OCI-LY7 (cell line): Measurements from ENCODE around the gene TRIM28. TPM values are rescaled to one million over a fixed set of nuclear protein-coding genes. Genes with fewer than 3 reads are reported as not detected.
A peak's percentile ranks its signal among the peaks of the same experiment; 100 is the strongest.

ENCODE experiments used
- BruUV-seq: library from RNA; stranded (reverse); fragments of 400-500 nt; replicated peaks from 2 replicates; lab custom pipeline; 2021; lab: Mats Ljungman, UMichigan
- CTCF ChIA-PET: fragments of 300-600 bp; sonication (Branson Sonifier 250); formaldehyde crosslinking; loops from one replicate; lab custom pipeline; 2022; ENCODE audit warnings: antibody characterized with exemption; ENCODE audit not compliant: unreplicated experiment; lab: Charles Lee
- POLR2A ChIA-PET: fragments of 300-600 bp; sonication (Branson Sonifier 250); formaldehyde crosslinking; loops from one replicate; lab custom pipeline; 2022; ENCODE audit warnings: antibody characterized with exemption; lab: Charles Lee
- DNase-seq: peaks from one replicate; pipeline ENCODE4 v3.0.0-alpha.2; 2015; ENCODE audit warnings: low spot score
- H2AFZ ChIP-seq: fragments of 200-600 bp; sonication (generic), shearing (Covaris generic); 2 replicates; pipeline ENCODE4 v1.6.1; 2014; ENCODE audit warnings: mild to moderate bottlenecking, antibody characterized with exemption, low read length, moderate library complexity
- H3K27ac ChIP-seq: fragments of 200-600 bp; sonication (generic); 2 replicates; pipeline ENCODE4 v1.5.1; 2014; ENCODE audit warnings: mixed run types, low read depth, mild to moderate bottlenecking, moderate library complexity, low read length, inconsistent platforms; ENCODE audit not compliant: poor library complexity, severe bottlenecking
- H3K36me3 ChIP-seq: fragments of 200-600 bp; sonication (generic); 2 replicates; pipeline ENCODE4 v1.6.1; 2014; ENCODE audit warnings: mild to moderate bottlenecking, antibody characterized with exemption, low read length, moderate library complexity, mixed read lengths; ENCODE audit not compliant: insufficient read depth
- H3K4me1 ChIP-seq: fragments of 200-600 bp; sonication (generic); 2 replicates; pipeline ENCODE4 v1.5.1; 2014; ENCODE audit warnings: mild to moderate bottlenecking, low read length; ENCODE audit not compliant: insufficient read depth, poor library complexity, severe bottlenecking
- H3K4me2 ChIP-seq: fragments of 200-600 bp; sonication (generic); 2 replicates; pipeline ENCODE4 v1.6.1; 2014; ENCODE audit warnings: mild to moderate bottlenecking, low read length
- H3K4me3 ChIP-seq: fragments of 200-600 bp; sonication (generic); 2 replicates; pipeline ENCODE4 v1.5.1; 2014; ENCODE audit warnings: mild to moderate bottlenecking, low read depth, low read length; ENCODE audit not compliant: poor library complexity, severe bottlenecking
- H3K79me2 ChIP-seq: fragments of 200-600 bp; sonication (generic); 2 replicates; pipeline ENCODE4 v1.6.1; 2016; ENCODE audit warnings: low read depth, mild to moderate bottlenecking, low read length, moderate library complexity, mixed read lengths; ENCODE audit not compliant: insufficient read depth
- H3K9me2 ChIP-seq: fragments of 200-600 bp; sonication (generic); 2 replicates; pipeline ENCODE4 v1.6.1; 2016; ENCODE audit warnings: mild to moderate bottlenecking, low read length, mixed read lengths; ENCODE audit not compliant: insufficient read depth
- H3K9me3 ChIP-seq: fragments of 200-600 bp; sonication (generic); 2 replicates; pipeline ENCODE4 v1.6.1; 2014; ENCODE audit warnings: mild to moderate bottlenecking, mixed run types, low read length, mixed read lengths
- H4K20me1 ChIP-seq: fragments of 200-600 bp; sonication (generic); 2 replicates; pipeline ENCODE4 v1.6.1; 2014; ENCODE audit warnings: mild to moderate bottlenecking, antibody characterized with exemption, low read length, moderate library complexity, mixed read lengths; ENCODE audit not compliant: insufficient read depth
- CTCF ChIP-seq: fragments of 200-600 bp; sonication (generic); conservative IDR thresholded peaks from 2 replicates; pipeline ENCODE4 v1.5.1; 2014; ENCODE audit warnings: mild to moderate bottlenecking, antibody characterized with exemption, low read length, moderate library complexity, mixed read lengths
- EZH2phosphoT487 ChIP-seq: fragments of 200-600 bp; sonication (generic); IDR thresholded peaks from 2 replicates; pipeline ENCODE4 v1.6.1; 2018; ENCODE audit warnings: low read depth, borderline replicate concordance, mild to moderate bottlenecking, mixed run types, antibody characterized with exemption, low read length, moderate library complexity, mixed read lengths
- intact Hi-C: fragments of 100-400 bp; cut with micrococcal nuclease; formaldehyde crosslinking; loops from one replicate; pipeline ENCODE4 v1.10.0; 2022; ENCODE audit not compliant: unreplicated experiment
- total RNA-seq, 2 experiments: library from RNA; depleted of rRNA in 1 of 2; stranded (reverse); fragments of >200 nt in 1 of 2; shearing (Covaris generic) in 1 of 2; gene quantifications; 2 replicates each; pipeline ENCODE4 v1.2.3, GENCODE V29; 2014 to 2022

Gene TRIM28
- total RNA-seq, 2 experiments from 2014 or later: 601 to 729 TPM

- no peaks in the 10 kb centered on the region for H3K9me2 ChIP-seq
- no peak for DNase-seq
- no peaks in the 10 kb centered on the region for H4K20me1 ChIP-seq
- TF ChIP-seq EZH2phosphoT487 (no peak), CTCF (no peak)
- peak overlapping the region; percentile 30; the same call in 1 of the 2 replicates for H3K4me2 ChIP-seq
- H3K9me3 ChIP-seq: no peaks in the 10 kb centered on the region
- peaks cover 11% of the 10 kb centered on the region for H3K4me1 ChIP-seq
- H2AFZ ChIP-seq: no peak overlapping the region
- no peak overlapping the region for H3K27ac ChIP-seq
- peaks cover 31% of the 10 kb centered on the region for H3K36me3 ChIP-seq
- peaks cover 3% of the 10 kb centered on the region; the same call in 1 of the 2 replicates for H3K79me2 ChIP-seq
- ChIA-PET CTCF (interaction anchor here (0.6 kb wide), 1 partner anchor 14 kb away, joined by 3 read pairs; no protein-coding TSS in a partner anchor), POLR2A (interaction anchor here (0.7 to 1.3 kb wide), 2 partner anchors 13 to 29 kb away, joined by 3 read pairs; no protein-coding TSS in a partner anchor)
- no peak overlapping the region for H3K4me3 ChIP-seq
- BruUV-seq: no TSS peak
- intact Hi-C loops: no loop called here
Measured at GRCh38 chr19:58513213-58513693, 30.6 kb upstream of the TRIM28 start.

- POLR2A ChIA-PET: interaction anchor here (0.7 to 1.3 kb wide), 3 partner anchors 14 to 62 kb away, joined by 3 to 4 read pairs (median 3); no protein-coding TSS in a partner anchor
- no TSS peak for BruUV-seq
- no peak overlapping the region for H2AFZ ChIP-seq
- H3K36me3 ChIP-seq: peaks cover 31% of the 10 kb centered on the region
- peak overlapping the region; percentile 49; the same call in 1 of the 2 replicates for H3K4me2 ChIP-seq
- TF ChIP-seq CTCF: peak; percentile 76
- no peak for TF ChIP-seq EZH2phosphoT487
- peak; percentile 56 for DNase-seq
- H3K9me3 ChIP-seq: no peaks in the 10 kb centered on the region
- H4K20me1 ChIP-seq: no peaks in the 10 kb centered on the region
- CTCF ChIA-PET: interaction anchor here (0.6 kb wide), 2 partner anchors 13 to 37 kb away, joined by 3 to 4 read pairs; no protein-coding TSS in a partner anchor
- H3K79me2 ChIP-seq: peaks cover 10% of the 10 kb centered on the region; the same call in 1 of the 2 replicates
- no peak overlapping the region for H3K4me3 ChIP-seq
- H3K27ac ChIP-seq: no peak overlapping the region
- H3K9me2 ChIP-seq: no peaks in the 10 kb centered on the region
- peaks cover 15% of the 10 kb centered on the region for H3K4me1 ChIP-seq
- intact Hi-C loops: loop anchor here (2.0 kb wide), 1 partner anchor 59 kb away; the partner anchor contains the start of gene MZF1
Measured at GRCh38 chr19:58513694-58514563, 29.9 kb upstream of the TRIM28 start.
